Stimulated activated CD4-positive, alpha-beta T cell treated with anti-CD3 and anti-CD28 coated beads, Interleukin-4, amount 100 ng/mL, for 4 hours (primary cell): Measurements from ENCODE around the gene ENTHD1.

Source experiments
- DNase-seq, 2 experiments: peaks; one replicate each; pipeline ENCODE4 v3.0.0-alpha.2; 2020

ENTHD1 gene

DNA sequence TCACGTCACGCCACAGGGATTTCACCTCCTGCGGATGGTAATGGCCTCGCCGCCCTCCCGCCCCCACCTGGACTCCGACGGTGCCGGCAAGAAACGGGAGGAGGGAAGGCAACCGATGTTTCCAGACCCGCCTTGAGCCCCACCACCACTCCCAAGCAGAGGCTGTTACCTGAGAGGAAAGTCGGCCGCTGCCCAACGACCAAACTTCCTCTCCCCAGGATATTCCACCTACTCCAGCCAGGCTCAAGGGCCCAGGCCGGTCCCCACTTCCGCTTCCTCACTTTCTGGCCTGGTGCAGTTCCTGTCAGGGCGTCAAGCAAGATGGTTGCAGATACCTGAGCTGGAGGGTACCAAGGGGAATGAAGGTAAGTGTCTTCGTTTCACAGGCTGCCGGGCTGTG lies at the start of gene ENTHD1:
Gene ENTHD1 (minus strand): TSS at position 235 of the 400 bp plus-strand sequence. CDS start 6,012 bp downstream, outside the sequence.
- DNase-seq: no peak

DNA sequence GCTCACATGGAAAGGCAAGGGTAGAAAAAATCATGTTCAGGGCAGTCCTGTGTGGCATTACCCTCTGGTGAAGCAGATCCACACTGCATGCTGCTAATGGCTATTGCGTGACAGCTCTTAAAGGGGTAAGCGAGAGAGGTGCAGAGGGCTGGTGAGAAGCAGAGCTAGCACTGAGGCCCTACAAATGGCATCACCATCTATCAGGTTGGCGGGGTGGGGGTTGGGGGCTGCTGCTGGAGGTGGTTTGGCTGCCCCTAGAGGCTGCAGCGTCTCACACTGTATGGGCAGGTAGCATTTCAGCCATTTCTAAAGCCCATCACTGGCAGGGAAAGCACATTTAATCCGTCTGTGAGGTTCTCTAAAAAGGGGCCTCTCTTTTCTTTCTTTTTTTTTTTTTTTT lies 49.8 kb upstream of the ENTHD1 start:
- DNase-seq: no peak

DNA sequence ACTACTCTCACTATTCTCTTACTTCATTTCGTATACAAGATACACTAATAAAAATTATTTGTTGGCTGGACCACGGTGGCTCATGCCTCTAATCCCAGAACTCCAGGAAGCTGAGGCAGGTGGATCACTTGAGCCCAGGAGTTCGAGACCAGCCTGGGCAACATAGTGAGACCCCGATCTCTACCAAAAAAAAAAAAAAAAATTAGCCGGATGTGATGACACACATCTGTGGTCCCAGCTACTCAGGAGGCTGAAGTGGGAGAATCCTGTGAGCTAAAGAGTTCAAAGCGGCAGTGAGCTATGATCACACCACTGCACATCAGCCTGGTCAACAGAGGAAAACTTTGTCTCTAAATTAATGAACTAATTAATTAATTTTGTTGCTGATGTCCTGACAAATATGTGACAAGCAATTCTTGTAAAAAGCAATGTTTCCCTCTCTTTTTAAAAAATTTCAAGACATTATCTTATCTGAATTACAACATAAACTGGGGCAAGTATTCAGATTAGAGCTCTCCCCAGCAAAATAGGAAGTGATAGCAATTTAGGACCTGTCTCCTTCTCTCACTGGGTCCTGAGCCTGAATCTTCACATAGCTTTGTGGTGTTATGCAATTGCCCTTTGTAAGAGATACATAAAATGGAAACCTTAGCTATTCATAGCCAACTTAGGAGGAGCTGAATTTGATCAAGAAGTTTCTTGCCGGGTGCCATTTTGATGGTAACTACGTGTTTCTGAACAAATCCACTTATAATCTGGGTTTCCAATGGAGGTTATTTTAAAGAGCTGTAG lies 49.1 kb upstream of the ENTHD1 start:
- DNase-seq: no peak

GRCh38 chr22:39941601-39942000 lies 48.0 kb upstream of the ENTHD1 start:
- DNase-seq: no peak

GRCh38 chr22:39940757-39941305 lies 47.3 kb upstream of the ENTHD1 start:
- DNase-seq: no peak

DNA sequence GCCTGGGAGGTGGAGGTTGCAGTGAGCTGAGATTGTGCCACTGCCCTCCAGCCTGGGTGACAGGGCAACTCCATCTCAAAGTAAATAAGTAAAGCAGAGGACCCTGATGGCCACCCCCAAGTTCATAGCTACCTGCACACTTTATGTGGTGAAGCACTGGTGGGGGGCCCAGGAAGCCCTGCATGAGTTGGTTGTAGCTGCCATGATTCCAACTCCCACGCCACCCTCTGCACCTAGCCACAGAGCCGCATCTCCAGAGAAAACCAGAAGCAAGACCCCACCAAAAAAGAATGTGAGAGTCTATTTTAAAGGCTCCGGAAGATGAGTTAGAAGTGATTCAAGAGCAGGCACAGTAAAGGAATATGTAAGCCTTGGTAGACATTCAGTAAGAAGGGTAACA lies 46.3 kb upstream of the ENTHD1 start:
- DNase-seq: peak in 1 of 2 experiments; percentile 42

GRCh38 chr22:39938509-39939111 lies 45.0 kb upstream of the ENTHD1 start:
- peak; percentile 53 to 80 for DNase-seq

DNA sequence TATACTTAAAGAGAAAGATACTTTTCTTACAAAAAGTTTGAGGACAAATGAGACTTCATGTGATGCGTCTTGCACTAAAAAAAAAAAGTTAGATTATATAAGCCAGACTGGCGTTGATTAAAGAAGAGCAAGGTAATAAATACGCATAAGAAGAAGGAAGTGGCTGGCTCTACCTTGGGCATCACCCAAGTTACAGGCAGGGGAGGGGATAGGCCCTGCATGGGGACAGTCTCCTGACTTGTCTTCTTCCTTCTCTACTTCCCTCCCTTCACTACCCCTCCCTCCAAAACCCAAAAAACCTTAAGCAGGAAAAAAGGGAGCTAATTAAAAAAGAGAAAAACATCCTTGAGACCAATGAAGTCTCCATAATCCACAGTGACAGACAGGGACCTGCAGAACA lies 44.3 kb upstream of the ENTHD1 start:
- DNase-seq: no peak

DNA sequence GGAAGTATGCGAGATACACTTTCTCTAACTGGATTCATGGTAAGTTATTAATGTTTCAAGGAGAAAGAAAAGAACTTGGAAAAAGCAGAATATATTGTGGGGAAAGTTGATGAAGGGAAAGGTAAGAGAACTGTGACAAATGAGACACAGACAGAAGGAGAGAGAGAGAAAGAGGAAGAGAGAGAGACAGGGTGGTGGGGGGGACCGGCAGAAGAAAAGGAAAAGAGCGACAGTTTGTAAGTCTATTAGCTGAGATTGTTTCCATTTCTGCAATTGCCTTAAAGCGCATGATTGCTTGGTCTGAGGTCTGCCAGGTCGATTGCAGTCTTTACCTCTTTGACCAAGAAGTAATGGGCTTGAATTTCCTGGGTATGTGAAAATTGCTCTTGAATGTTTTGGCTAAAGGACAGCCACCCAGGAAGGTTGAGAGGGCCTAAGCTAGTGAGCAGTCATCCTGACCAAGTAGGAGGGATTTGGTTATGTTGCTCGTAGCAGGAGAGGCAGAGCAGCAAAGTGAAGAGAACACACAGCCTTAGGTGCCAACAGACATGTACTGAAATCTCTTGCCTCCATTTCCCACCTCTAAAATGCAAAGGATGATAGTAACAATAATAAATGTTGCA lies 43.1 kb upstream of the ENTHD1 start:
- DNase-seq: no peak

GRCh38 chr22:39935612-39936011 lies 42.1 kb upstream of the ENTHD1 start:
- no peak for DNase-seq

- no peak for DNase-seq
Observed at GRCh38 chr22:39935116-39935515, 41.6 kb upstream of the ENTHD1 start.

GRCh38 chr22:39933741-39934140 lies 40.2 kb upstream of the ENTHD1 start:
- no peak for DNase-seq

- DNase-seq: peak; percentile 45 to 51
Observed at GRCh38 chr22:39932918-39933649, 39.5 kb upstream of the ENTHD1 start.

DNA sequence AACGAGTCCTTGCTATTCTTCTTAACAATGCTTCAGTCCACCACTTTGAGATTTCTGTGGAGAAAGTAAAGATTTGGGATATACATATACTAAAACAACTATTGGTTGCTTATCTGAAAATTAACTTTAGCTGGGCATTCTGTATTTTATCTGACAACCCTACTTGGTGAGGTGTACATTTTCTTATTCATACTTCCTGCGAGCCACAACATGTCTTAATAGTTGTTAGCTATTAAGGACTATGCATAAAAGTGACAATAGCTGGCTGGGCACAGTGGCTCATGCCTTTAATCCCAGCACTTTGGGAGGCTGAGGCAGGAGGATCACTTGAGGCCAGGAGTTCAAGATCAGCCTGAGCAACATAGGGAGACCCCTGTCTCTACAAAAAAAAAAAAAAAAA lies 38.6 kb upstream of the ENTHD1 start:
- DNase-seq: no peak

GRCh38 chr22:39931251-39931650 lies 37.7 kb upstream of the ENTHD1 start:
- DNase-seq: no peak

GRCh38 chr22:39928536-39929520 lies 35.3 kb upstream of the ENTHD1 start:
- DNase-seq: no peak

DNA sequence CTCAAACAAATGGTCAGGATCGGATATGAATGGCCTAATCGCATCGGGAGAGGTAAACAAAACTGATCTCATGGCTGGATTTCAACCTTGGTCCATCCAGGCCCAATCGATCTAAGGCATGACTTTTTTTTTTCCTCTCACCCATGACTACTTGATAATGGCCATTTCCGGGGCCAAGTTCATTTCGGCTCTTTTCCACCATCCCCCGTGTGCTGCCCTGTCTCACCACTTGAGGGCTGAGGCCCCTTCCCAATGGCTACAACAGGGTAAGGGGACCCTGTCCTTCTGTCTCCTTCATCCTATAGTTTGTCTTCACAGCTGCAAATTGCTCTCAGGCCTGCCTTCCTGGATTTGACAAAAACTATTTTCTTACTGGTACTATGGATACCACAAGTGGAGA lies 34.0 kb upstream of the ENTHD1 start:
- DNase-seq: no peak

- no peak for DNase-seq
Observed at GRCh38 chr22:39926753-39927152, 33.2 kb upstream of the ENTHD1 start.

DNA sequence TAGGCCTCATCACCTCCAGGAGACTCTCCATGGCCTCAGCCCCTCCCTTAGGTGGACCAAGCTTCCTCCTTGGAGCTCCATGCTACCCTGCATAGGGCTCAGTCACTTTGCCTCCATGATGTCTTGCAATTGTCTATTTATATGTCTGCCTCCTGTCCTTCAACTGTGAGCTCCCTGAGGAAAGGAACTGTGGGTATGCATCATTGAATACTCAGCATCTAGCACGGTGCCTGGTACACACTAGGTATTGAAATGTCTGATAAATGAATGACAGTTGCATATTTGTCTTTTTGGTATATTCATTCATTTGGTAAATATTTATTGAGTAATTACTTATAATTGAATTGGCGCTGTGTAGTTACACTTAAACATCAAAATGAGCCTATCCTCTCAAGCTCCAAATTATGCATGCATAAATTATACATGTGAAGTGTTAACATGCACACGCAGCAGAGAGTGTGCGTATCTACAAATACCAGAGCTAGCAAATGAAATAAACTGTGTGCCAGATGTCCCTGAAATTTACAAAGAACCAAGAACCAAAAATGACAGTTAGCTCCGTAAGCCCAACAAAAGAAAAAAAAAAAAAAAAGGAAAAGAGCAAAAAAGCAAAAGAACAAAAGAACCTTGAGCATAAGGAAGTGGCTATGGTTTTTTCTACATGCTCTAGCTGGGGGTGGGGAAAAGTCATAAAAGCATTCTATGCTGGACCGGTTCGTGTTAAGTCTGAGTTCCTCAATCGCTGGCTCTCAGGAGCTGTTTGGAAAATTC lies 32.5 kb upstream of the ENTHD1 start:
- DNase-seq: no peak

GRCh38 chr22:39925273-39925672 lies 31.7 kb upstream of the ENTHD1 start:
- no peak for DNase-seq

DNA sequence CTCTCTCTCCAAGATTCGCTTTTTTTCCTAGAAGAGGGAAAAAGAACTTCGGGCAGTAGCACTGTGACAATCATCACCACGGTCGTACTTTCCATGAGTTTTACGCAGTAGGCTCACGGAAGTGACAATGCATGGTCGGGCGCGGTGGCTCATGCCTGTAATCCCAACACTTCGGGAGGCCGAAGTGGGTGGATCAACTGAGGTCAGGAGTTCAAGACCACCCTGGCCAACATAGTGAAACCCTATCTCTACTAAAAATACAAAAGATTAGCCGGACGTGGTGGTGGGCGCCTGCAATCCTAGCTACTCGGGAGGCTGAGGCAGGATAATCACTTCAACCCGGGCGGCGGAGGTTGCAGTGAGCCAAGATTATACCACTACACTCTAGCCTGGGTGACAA lies 30.7 kb upstream of the ENTHD1 start:
- DNase-seq: no peak
